H1 (cell line): ENCODE results near the gene WDR64. TPM values are rescaled to one million over a fixed set of nuclear protein-coding genes. Genes with fewer than 3 reads are reported as not detected.

Experiments
- CTCF ChIA-PET: fragments of 300-600 bp; sonication (Branson Sonifier 250); formaldehyde crosslinking; loops from one replicate; lab custom pipeline; 2021; ENCODE audit not compliant: partially characterized antibody; lab: Charles Lee
- POLR2A ChIA-PET: fragments of 300-600 bp; sonication (Branson Sonifier 250); formaldehyde crosslinking; loops from one replicate; lab custom pipeline; 2021; ENCODE audit warnings: inconsistent platforms; ENCODE audit not compliant: partially characterized antibody; lab: Charles Lee
- DNase-seq, 2 experiments: peaks; one replicate each; pipeline versions ENCODE4 v3.0.0 to v3.0.0-alpha.2; 2010 to 2022; ENCODE audit warnings: low spot score in 2 of 2, low read depth in 1 of 2, mixed read lengths in 1 of 2
- FAIRE-seq: peaks from 2 replicates; lab custom pipeline; 2011; peaks lifted over from hg19 to GRCh38; lab: Jason Lieb, UNC
- H2AFZ ChIP-seq: 2 replicates; pipeline ENCODE4 v1.8.1; 2012; ENCODE audit warnings: low read length, inconsistent platforms
- H2AK5ac ChIP-seq: 2 replicates; pipeline ENCODE4 v1.6.1; 2013; ENCODE audit warnings: low read depth, low read length
- H2BK120ac ChIP-seq: replicated peaks from 2 replicates; pipeline ENCODE3; 2013; ENCODE audit warnings: low read depth, low read length, inconsistent platforms
- H2BK12ac ChIP-seq: 2 replicates; pipeline ENCODE4 v1.6.1; 2013; ENCODE audit warnings: low read depth, low read length
- H2BK15ac ChIP-seq: 2 replicates; pipeline ENCODE4 v1.6.1; 2013; ENCODE audit warnings: low read length
- H2BK20ac ChIP-seq: 2 replicates; pipeline ENCODE4 v1.6.1; 2013; ENCODE audit warnings: low read length
- H2BK5ac ChIP-seq: 2 replicates; pipeline ENCODE4 v1.6.1; 2013; ENCODE audit warnings: low read depth, low read length
- H3K14ac ChIP-seq: 2 replicates; pipeline ENCODE4 v1.6.1; 2013; ENCODE audit warnings: inconsistent platforms; ENCODE audit not compliant: insufficient read length
- H3K18ac ChIP-seq: 2 replicates; pipeline ENCODE4 v1.6.1; 2013; ENCODE audit warnings: low read length; ENCODE audit errors: extremely low read depth
- H3K23ac ChIP-seq: 2 replicates; pipeline ENCODE4 v1.6.1; 2013; ENCODE audit warnings: inconsistent platforms; ENCODE audit not compliant: insufficient read length
- H3K23me2 ChIP-seq: 2 replicates; pipeline ENCODE4 v1.6.1; 2013; ENCODE audit warnings: low read depth, low read length
- H3K27ac ChIP-seq: 2 replicates; pipeline ENCODE4 v1.6.1; 2011; ENCODE audit warnings: low read depth, low read length, inconsistent platforms
- H3K27me3 ChIP-seq, 4 experiments: replicated peaks in 1 of 4; 1 replicate in 1 of 4; 2 replicates in 3 of 4; pipeline versions ENCODE4 v1.6.1 to v1.8.1; 2011 to 2013; ENCODE audit warnings: low read length in 3 of 4, mild to moderate bottlenecking in 3 of 4, inconsistent platforms in 2 of 4, mixed read lengths in 2 of 4, moderate library complexity in 1 of 4; ENCODE audit not compliant: control insufficient read depth in 3 of 4, insufficient read depth in 3 of 4; ENCODE audit errors: extremely low read depth in 1 of 4
- H3K36me3 ChIP-seq, 4 experiments: 2 replicates each; pipeline versions ENCODE4 v1.6.1 to v1.8.1; 2011 to 2013; ENCODE audit warnings: mild to moderate bottlenecking in 4 of 4, low read length in 3 of 4, moderate library complexity in 2 of 4, control low read depth in 1 of 4, inconsistent platforms in 1 of 4; ENCODE audit not compliant: insufficient read depth in 4 of 4, control insufficient read depth in 2 of 4
- H3K4ac ChIP-seq: replicated peaks from 2 replicates; pipeline ENCODE3; 2013; ENCODE audit warnings: low read length, low read depth, mixed read lengths, inconsistent platforms; ENCODE audit not compliant: insufficient read length
- H3K4me1 ChIP-seq, 4 experiments: replicated peaks in 1 of 4; 1 replicate in 1 of 4; 2 replicates in 3 of 4; pipeline versions ENCODE4 v1.6.1 to v1.8.1; 2011 to 2013; ENCODE audit warnings: low read length in 3 of 4, inconsistent platforms in 2 of 4, mixed read lengths in 1 of 4; ENCODE audit not compliant: insufficient read depth in 4 of 4, control insufficient read depth in 3 of 4
- H3K4me2 ChIP-seq, 2 experiments: 2 replicates each; pipeline versions ENCODE4 v1.6.1 to v1.8.1; 2011 to 2013; ENCODE audit warnings: low read depth in 2 of 2, low read length in 2 of 2, control low read depth in 1 of 2, inconsistent platforms in 1 of 2, mild to moderate bottlenecking in 1 of 2; ENCODE audit not compliant: insufficient read depth in 1 of 2
- H3K4me3 ChIP-seq, 4 experiments: fragments of 200-600, 300-600 bp in 1 of 4; sonication (generic), shearing (Covaris generic), sonication (Bioruptor Twin) in 1 of 4; 2 replicates each; pipeline versions ENCODE4 v1.5.1 to v1.8.1; 2011 to 2016; ENCODE audit warnings: low read length in 4 of 4, low read depth in 3 of 4, control low read depth in 2 of 4, inconsistent platforms in 2 of 4, mild to moderate bottlenecking in 2 of 4, mixed read lengths in 1 of 4, moderate library complexity in 1 of 4; ENCODE audit not compliant: insufficient read depth in 2 of 4; ENCODE audit errors: extremely low read depth in 1 of 4
- H3K56ac ChIP-seq: replicated peaks from 2 replicates; pipeline ENCODE3; 2013; ENCODE audit warnings: low read depth, mild to moderate bottlenecking, mixed read lengths, low read length, inconsistent platforms; ENCODE audit not compliant: insufficient read length
- H3K79me1 ChIP-seq: 2 replicates; pipeline ENCODE4 v1.6.1; 2013; ENCODE audit warnings: low read depth, low read length, control low read depth
- H3K79me2 ChIP-seq, 2 experiments: 2 replicates each; pipeline versions ENCODE4 v1.6.1 to v1.8.1; 2012 to 2013; ENCODE audit warnings: low read length in 2 of 2, mild to moderate bottlenecking in 2 of 2, inconsistent platforms in 1 of 2; ENCODE audit not compliant: insufficient read depth in 2 of 2, control insufficient read depth in 1 of 2
- H3K9ac ChIP-seq, 4 experiments: replicated peaks in 1 of 4; 1 replicate in 1 of 4; 2 replicates in 3 of 4; pipeline versions ENCODE4 v1.6.1 to v1.8.1; 2011 to 2013; ENCODE audit warnings: low read depth in 3 of 4, low read length in 3 of 4, control low read depth in 2 of 4, mild to moderate bottlenecking in 2 of 4, moderate library complexity in 2 of 4, inconsistent platforms in 1 of 4; ENCODE audit errors: extremely low read depth in 1 of 4
- H3K9me3 ChIP-seq, 2 experiments: 2 replicates each; pipeline versions ENCODE4 v1.6.1 to v1.8.1; 2012 to 2013; ENCODE audit warnings: mild to moderate bottlenecking in 2 of 2, moderate library complexity in 2 of 2, control low read depth in 1 of 2, inconsistent platforms in 1 of 2, low read depth in 1 of 2, low read length in 1 of 2, mixed read lengths in 1 of 2; ENCODE audit not compliant: insufficient read depth in 2 of 2
- H4K20me1 ChIP-seq, 2 experiments: replicated peaks in 1 of 2; 2 replicates each; pipeline versions ENCODE3 to v1.8.1; 2011 to 2013; ENCODE audit warnings: inconsistent platforms in 2 of 2, low read length in 2 of 2, mild to moderate bottlenecking in 1 of 2; ENCODE audit not compliant: insufficient read depth in 2 of 2, control insufficient read depth in 1 of 2
- H4K5ac ChIP-seq: 2 replicates; pipeline ENCODE4 v1.6.1; 2013; ENCODE audit warnings: low read length, low read depth, mixed read lengths, inconsistent platforms; ENCODE audit not compliant: insufficient read length
- H4K8ac ChIP-seq: 2 replicates; pipeline ENCODE4 v1.8.0; 2013; ENCODE audit warnings: mild to moderate bottlenecking, moderate library complexity, low read length, inconsistent platforms; ENCODE audit not compliant: insufficient read depth; ENCODE audit errors: extremely low read depth
- H4K91ac ChIP-seq: replicated peaks from 2 replicates; pipeline ENCODE3; 2013; ENCODE audit warnings: low read length, mixed read lengths, inconsistent platforms; ENCODE audit not compliant: insufficient read length
- SP1 ChIP-seq: IDR thresholded peaks from 2 replicates; pipeline ENCODE4 v1.6.1; 2011; ENCODE audit warnings: low read depth, low read length
- WGBS, 2 experiments: shearing (Covaris generic) in 1 of 2; methylation state at CpG; one replicate each; pipeline versions ENCODE4 v1.1.6 to v1.1.7; 2013 to 2015; ENCODE audit warnings: low lambda C conversion rate in 2 of 2, mixed read lengths in 2 of 2, inconsistent platforms in 1 of 2, low coverage in 1 of 2, missing lambda C conversion rate in 1 of 2; ENCODE audit not compliant: insufficient replicate concordance in 2 of 2, insufficient coverage in 1 of 2, insufficient read length in 1 of 2; ENCODE audit errors: extremely low coverage in 1 of 2, missing lambda C conversion rate in 1 of 2; 5-methylcytosine and 5-hydroxymethylcytosine counted together
- polyA plus RNA-seq, 7 experiments: library from polyadenylated mRNA; depleted of rRNA in 3 of 7; stranded (reverse) in 5 of 7; unstranded in 2 of 7; fragments of >200 nt in 5 of 7; fragments of 200-250 nt in 2 of 7; gene quantifications; 1 replicate in 5 of 7; 2 replicates in 1 of 7; 4 replicates in 1 of 7; pipeline versions ENCODE4 v1.2.1 to v1.2.3, GENCODE V29; 2011 to 2013; ENCODE audit warnings: missing spikeins in 2 of 7, mixed read lengths in 2 of 7
- total RNA-seq: library from RNA; stranded (reverse); fragmentation: NEBNext Ultra II Directional; extraction: Animal tissue kit (Norgen Biotek cat#: 25700); gene quantifications from 2 replicates; pipeline ENCODE4 v1.2.1, GENCODE V29; 2021

Gene WDR64
- total and polyA plus RNA-seq, 2 of the 8 experiments (the other 6 are each of a cell fraction or from before 2014, with no cell fraction given), result 0.02 TPM; not detected in 1

GRCh38 chr1:241771117-241771516, 119.0 kb downstream of the WDR64 start:
- Histone ChIP-seq H4K5ac (no peak overlapping the region), H3K14ac (no peak overlapping the region), H3K4me3 (no peak overlapping the region), H3K4me1 (peaks cover 0 to 3% (median 0%) of the 10 kb centered on the region in 4 experiments; a peak in 1 of 7 replicates), H3K27me3 (no peaks in the 10 kb centered on the region)
- no peak for TF ChIP-seq SP1
- TF ChIP-seq, all 59 proteins: peak for 0
- Histone ChIP-seq H3K56ac (no peak overlapping the region), H3K23ac (no peak overlapping the region), H3K9ac (no peak overlapping the region), H2BK5ac (no peak overlapping the region), H2BK20ac (no peak overlapping the region), H3K18ac (no peak overlapping the region), H2AFZ (no peak overlapping the region), H2BK12ac (no peak overlapping the region), H4K91ac (no peak overlapping the region), H3K4ac (no peak overlapping the region), H4K8ac (no peak overlapping the region), H3K9me3 (no peaks in the 10 kb centered on the region), H4K20me1 (no peaks in the 10 kb centered on the region), H3K27ac (no peak overlapping the region), H3K79me2 (no peaks in the 10 kb centered on the region), H3K36me3 (no peaks in the 10 kb centered on the region), H3K23me2 (no peaks in the 10 kb centered on the region), H3K79me1 (no peaks in the 10 kb centered on the region), H2AK5ac (no peak overlapping the region), H3K4me2 (no peak overlapping the region), H2BK15ac (no peak overlapping the region), H2BK120ac (no peak overlapping the region)
- ChIA-PET CTCF (no interaction called here), POLR2A (no interaction called here)
- WGBS, 2 experiments, result 97% methylated on average over 2 of the region's 2 CpGs; no CpG with 5 or more reads in 1 of the 2 experiments
- no peak for FAIRE-seq
- no peak for DNase-seq
